Measurements from ENCODE around the gene EMILIN2.
A peak's percentile ranks its signal among the peaks of the same experiment; 100 is the strongest.
"Not testable (repeated sequence)": the region's sequence is repeated elsewhere in the genome, so short reads cannot be mapped to it uniquely, and the experiment has no call there.

Gene EMILIN2

GRCh38 chr18:2846636-2847316, at the start of gene EMILIN2:
Gene EMILIN2, plus strand, starts transcription at chr18:2847006. Its CDS starts 183 bp downstream, at chr18:2847189.
- DNase-seq = no peak

GRCh38 chr18:2797951-2798350, 48.9 kb upstream of the EMILIN2 start:
- no peak for DNase-seq

- no peak for DNase-seq
These were observed 47.4 kb upstream of the EMILIN2 start for GRCh38 chr18:2799369-2799768.

GRCh38 chr18:2805970-2806943, 40.5 kb upstream of the EMILIN2 start:
- DNase-seq = no peak

- DNase-seq = not testable (repeated sequence)
These were observed 38.2 kb upstream of the EMILIN2 start for GRCh38 chr18:2808640-2809039.

GRCh38 chr18:2809666-2810183, 37.1 kb upstream of the EMILIN2 start:
- not testable (repeated sequence) for DNase-seq

- no peak for DNase-seq
These were observed 35.4 kb upstream of the EMILIN2 start for GRCh38 chr18:2811416-2811815.

GRCh38 chr18:2814928-2815327, 31.9 kb upstream of the EMILIN2 start:
- DNase-seq = no peak

- DNase-seq = no peak
These were observed 28.5 kb upstream of the EMILIN2 start for GRCh38 chr18:2818281-2818680.

- DNase-seq = peak; percentile 30
These were observed 25.1 kb upstream of the EMILIN2 start for GRCh38 chr18:2821695-2822094.

- DNase-seq = no peak
These were observed 24.4 kb upstream of the EMILIN2 start for GRCh38 chr18:2822213-2822921.

- no peak for DNase-seq
These were observed 23.6 kb upstream of the EMILIN2 start for GRCh38 chr18:2823202-2823601.

- no peak for DNase-seq
These were observed 22.8 kb upstream of the EMILIN2 start for GRCh38 chr18:2823966-2824365.

- DNase-seq = no peak
These were observed 21.9 kb upstream of the EMILIN2 start for GRCh38 chr18:2824865-2825264.

- no peak for DNase-seq
These were observed 21.1 kb upstream of the EMILIN2 start for GRCh38 chr18:2825613-2826175.

GRCh38 chr18:2826581-2826980, 20.2 kb upstream of the EMILIN2 start:
- DNase-seq = no peak

GRCh38 chr18:2827061-2827460, 19.7 kb upstream of the EMILIN2 start:
- no peak for DNase-seq

- DNase-seq = not testable (repeated sequence)
These were observed 10.7 kb upstream of the EMILIN2 start for GRCh38 chr18:2836118-2836517.

- not testable (repeated sequence) for DNase-seq
These were observed 9.5 kb upstream of the EMILIN2 start for GRCh38 chr18:2837290-2837689.

GRCh38 chr18:2839202-2839601, 7.6 kb upstream of the EMILIN2 start:
- no peak for DNase-seq

GRCh38 chr18:2840521-2840920, 6.3 kb upstream of the EMILIN2 start:
- no peak for DNase-seq

- no peak for DNase-seq
These were observed 3.7 kb upstream of the EMILIN2 start for GRCh38 chr18:2843146-2843545.

- no peak for DNase-seq
These were observed 1.6 kb upstream of the EMILIN2 start for GRCh38 chr18:2845172-2845571.
